RPMI7951 (cell line): ENCODE measurements around the gene IGFBP4. TPM values are rescaled to one million over a fixed set of nuclear protein-coding genes. Genes with fewer than 3 reads are reported as not detected.
A peak's percentile ranks its signal among the peaks of the same experiment; 100 is the strongest.

Experiments
- DNase-seq: peaks from one replicate; pipeline ENCODE4 v3.0.0-alpha.2; 2012; ENCODE audit warnings: low read depth
- total RNA-seq: library from RNA; depleted of rRNA; stranded (reverse); fragments of >200 nt; shearing (Covaris generic); gene quantifications from 2 replicates; pipeline ENCODE4 v1.2.3, GENCODE V29; 2014

Gene IGFBP4
- total RNA-seq, 1 experiment from 2014 or later: 2.3 TPM

- DNase-seq: no peak
Observed at GRCh38 chr17:40454613-40454995, 11.4 kb downstream of the IGFBP4 start.

- DNase-seq: no peak
Observed at GRCh38 chr17:40456396-40456951, 13.2 kb downstream of the IGFBP4 start.

- no peak for DNase-seq
Observed at GRCh38 chr17:40457369-40457768, 14.1 kb downstream of the IGFBP4 start.

GRCh38 chr17:40457964-40458791 is 14.9 kb downstream of the IGFBP4 start:
- DNase-seq: peak; percentile 73

GRCh38 chr17:40458851-40459482 is 15.7 kb downstream of the IGFBP4 start:
- DNase-seq: no peak

GRCh38 chr17:40459636-40460603 is 16.7 kb downstream of the IGFBP4 start:
- no peak for DNase-seq

GRCh38 chr17:40460604-40460967 is 17.3 kb downstream of the IGFBP4 start:
- DNase-seq: no peak

GRCh38 chr17:40460968-40461731 is 17.9 kb downstream of the IGFBP4 start:
- no peak for DNase-seq

GRCh38 chr17:40461732-40462342 is 18.6 kb downstream of the IGFBP4 start:
- no peak for DNase-seq

DNA sequence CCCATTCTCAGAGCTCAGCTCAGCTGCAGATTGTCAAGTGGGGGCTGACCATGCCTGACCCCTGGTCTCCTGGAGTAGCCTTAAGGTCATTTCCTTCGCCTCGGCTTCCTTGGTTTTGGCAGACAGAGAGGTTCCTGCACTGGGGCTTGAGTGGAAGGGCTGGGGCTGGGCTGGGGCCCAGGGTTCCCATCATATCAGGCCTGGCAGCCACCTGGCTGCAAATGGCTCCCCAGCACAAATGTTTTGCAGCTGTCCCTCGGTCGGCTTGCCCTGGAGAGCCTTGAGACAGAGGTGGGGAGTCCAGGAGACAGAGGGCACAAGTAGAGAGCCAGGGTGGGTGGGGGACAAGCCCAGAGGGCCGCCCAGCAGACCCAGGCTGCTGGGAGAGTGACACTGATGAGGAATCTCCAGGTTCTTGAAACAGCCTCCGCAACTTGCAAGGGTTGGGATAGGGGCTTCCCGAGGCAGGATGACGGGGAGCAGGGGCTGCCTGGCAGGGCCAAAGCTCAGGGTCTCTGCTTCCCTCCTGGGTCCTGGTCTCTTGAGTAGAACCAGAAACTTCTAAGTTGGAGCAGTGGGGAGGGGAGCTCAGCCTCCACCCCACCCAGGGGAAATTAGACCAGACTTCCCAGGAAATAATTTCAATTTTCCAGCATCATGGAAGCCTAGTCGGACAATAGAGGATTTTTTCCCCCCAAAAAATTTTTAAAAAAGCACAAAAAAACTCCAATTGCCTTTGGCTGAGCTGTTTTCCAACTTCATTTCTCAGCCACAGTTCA is 19.3 kb downstream of the IGFBP4 start:
- no peak for DNase-seq

GRCh38 chr17:40463122-40463550 is 19.9 kb downstream of the IGFBP4 start:
- DNase-seq: no peak

DNA sequence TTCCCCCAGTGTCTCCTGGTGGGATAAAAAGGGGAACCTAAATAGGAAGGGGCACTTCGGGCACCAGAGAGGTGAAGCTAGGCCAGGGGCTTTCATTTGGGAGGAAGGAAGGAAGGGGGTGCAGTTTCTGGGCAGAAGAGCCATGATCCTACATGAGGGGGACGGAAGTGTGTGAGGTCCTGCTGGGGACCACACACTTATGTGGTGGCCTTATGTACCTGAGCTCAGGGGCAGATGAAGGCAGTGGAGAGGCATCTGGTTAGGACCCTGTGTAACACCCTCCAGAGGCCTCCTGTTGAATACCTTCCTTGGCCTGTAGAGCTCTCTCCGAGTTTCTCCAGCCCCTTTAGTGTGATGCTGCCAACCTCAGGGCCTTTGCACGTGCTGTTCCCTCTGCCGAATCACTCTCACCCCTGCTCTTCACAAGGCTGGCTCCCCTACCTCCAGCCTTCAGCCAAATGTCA is 21.2 kb downstream of the IGFBP4 start:
- no peak for DNase-seq

- DNase-seq: no peak
Observed at GRCh38 chr17:40466298-40466971, 23.2 kb downstream of the IGFBP4 start.

GRCh38 chr17:40467281-40467867 is 24.1 kb downstream of the IGFBP4 start:
- DNase-seq: no peak

DNA sequence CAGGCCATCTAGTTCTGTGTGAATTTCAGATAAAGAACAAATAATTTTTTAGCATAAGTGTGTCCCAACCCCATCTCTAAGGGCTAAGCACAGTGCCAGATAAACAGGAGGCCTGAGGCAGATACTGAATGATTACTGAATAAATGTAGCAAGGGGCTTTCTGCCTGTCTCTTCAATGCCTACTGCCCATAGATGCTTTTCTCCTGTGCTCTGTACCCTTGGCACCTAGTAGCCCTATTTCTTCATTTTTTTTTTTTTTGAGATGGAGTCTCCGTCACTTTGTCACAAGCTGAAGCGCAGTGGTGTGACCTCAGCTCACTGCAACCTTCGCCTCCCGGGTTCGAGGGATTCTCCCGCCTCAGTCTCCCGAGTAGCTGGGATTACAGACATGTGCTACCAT is 25.3 kb downstream of the IGFBP4 start:
- DNase-seq: no peak

- DNase-seq: no peak
Observed at GRCh38 chr17:40469805-40470675, 26.8 kb downstream of the IGFBP4 start.

- DNase-seq: no peak
Observed at GRCh38 chr17:40470932-40471828, 27.9 kb downstream of the IGFBP4 start.
